Measurements from ENCODE around the gene ACSL5.

The ACSL5 gene

GRCh38 chr10:112373912-112374338 lies at the start of gene ACSL5:
ACSL5 (plus strand) TSS chr10:112374116; CDS start chr10:112394947, 20,831 bp downstream.
- DNase-seq = no peak

GRCh38 chr10:112327678-112328077 lies 46.2 kb upstream of the ACSL5 start:
- no peak for DNase-seq

- DNase-seq = no peak
Observed at GRCh38 chr10:112330162-112330561, 43.8 kb upstream of the ACSL5 start.

- DNase-seq = no peak
Observed at GRCh38 chr10:112330607-112331160, 43.2 kb upstream of the ACSL5 start.

- no peak for DNase-seq
Observed at GRCh38 chr10:112332022-112332421, 41.9 kb upstream of the ACSL5 start.

GRCh38 chr10:112332509-112333228 lies 41.2 kb upstream of the ACSL5 start:
- no peak for DNase-seq

GRCh38 chr10:112333452-112333851 lies 40.5 kb upstream of the ACSL5 start:
- DNase-seq = no peak

GRCh38 chr10:112335111-112335867 lies 38.6 kb upstream of the ACSL5 start:
- DNase-seq = no peak

GRCh38 chr10:112335868-112336265 lies 38.0 kb upstream of the ACSL5 start:
- no peak for DNase-seq

GRCh38 chr10:112336556-112337201 lies 37.2 kb upstream of the ACSL5 start:
- no peak for DNase-seq

- no peak for DNase-seq
Observed at GRCh38 chr10:112338957-112339356, 35.0 kb upstream of the ACSL5 start.

GRCh38 chr10:112340601-112341000 lies 33.3 kb upstream of the ACSL5 start:
- DNase-seq = no peak

- no peak for DNase-seq
Observed at GRCh38 chr10:112343056-112343806, 30.7 kb upstream of the ACSL5 start.

GRCh38 chr10:112344261-112344660 lies 29.7 kb upstream of the ACSL5 start:
- DNase-seq = no peak

GRCh38 chr10:112345202-112345601 lies 28.7 kb upstream of the ACSL5 start:
- DNase-seq = no peak

- DNase-seq = no peak
Observed at GRCh38 chr10:112345743-112346142, 28.2 kb upstream of the ACSL5 start.

GRCh38 chr10:112346774-112347173 lies 27.1 kb upstream of the ACSL5 start:
- no peak for DNase-seq

GRCh38 chr10:112347709-112348671 lies 25.9 kb upstream of the ACSL5 start:
- no peak for DNase-seq

- DNase-seq = no peak
Observed at GRCh38 chr10:112348759-112349158, 25.2 kb upstream of the ACSL5 start.

GRCh38 chr10:112349521-112350085 lies 24.3 kb upstream of the ACSL5 start:
- no peak for DNase-seq

- no peak for DNase-seq
Observed at GRCh38 chr10:112351146-112351545, 22.8 kb upstream of the ACSL5 start.

Data from NCI-H2227 treated with DMSO at 0.1 percent for 48 hours (cell line).